Measurements from ENCODE around the gene WDR91.
"Not testable (repeated sequence)": the region's sequence is repeated elsewhere in the genome, so short reads cannot be mapped to it uniquely, and the experiment has no call there.

The WDR91 gene

GRCh38 chr7:135233570-135233969, 22.2 kb upstream of the WDR91 start, which contains the start of gene STRA8:
Gene STRA8, plus strand, starts transcription at chr7:135233838. Its CDS starts 6,687 bp downstream, at chr7:135240525.
- no peak for DNase-seq (ENCODE audit: low read depth)

GRCh38 chr7:135232720-135233119, 21.4 kb upstream of the WDR91 start:
- DNase-seq (ENCODE audit: low read depth) = no peak

- no peak for DNase-seq (ENCODE audit: low read depth)
Measured at GRCh38 chr7:135232087-135232486, 20.8 kb upstream of the WDR91 start.

GRCh38 chr7:135231686-135232085, 20.4 kb upstream of the WDR91 start:
- DNase-seq (ENCODE audit: low read depth) = no peak

GRCh38 chr7:135224027-135224426, 12.7 kb upstream of the WDR91 start:
- DNase-seq (ENCODE audit: low read depth) = no peak

- no peak for DNase-seq (ENCODE audit: low read depth)
Measured at GRCh38 chr7:135217645-135218509, 6.6 kb upstream of the WDR91 start.

- DNase-seq (ENCODE audit: low read depth) = no peak
Measured at GRCh38 chr7:135215698-135216097, 4.4 kb upstream of the WDR91 start.

GRCh38 chr7:135215180-135215579, 3.9 kb upstream of the WDR91 start:
- no peak for DNase-seq (ENCODE audit: low read depth)

- DNase-seq (ENCODE audit: low read depth) = no peak
Measured at GRCh38 chr7:135213831-135214230, 2.5 kb upstream of the WDR91 start.

- DNase-seq (ENCODE audit: low read depth) = not testable (repeated sequence)
Measured at GRCh38 chr7:135211946-135212685, 790 bp upstream of the WDR91 start.

- no peak for DNase-seq (ENCODE audit: low read depth)
Measured at GRCh38 chr7:135210888-135211178, 493 bp downstream of the WDR91 start.

GRCh38 chr7:135209225-135209834, 2.0 kb downstream of the WDR91 start:
- no peak for DNase-seq (ENCODE audit: low read depth)

- DNase-seq (ENCODE audit: low read depth) = no peak
Measured at GRCh38 chr7:135208102-135208793, 3.1 kb downstream of the WDR91 start.

- DNase-seq (ENCODE audit: low read depth) = no peak
Measured at GRCh38 chr7:135207406-135208101, 3.8 kb downstream of the WDR91 start.

GRCh38 chr7:135206941-135207391, 4.4 kb downstream of the WDR91 start:
- DNase-seq (ENCODE audit: low read depth) = no peak

- DNase-seq (ENCODE audit: low read depth) = no peak
Measured at GRCh38 chr7:135205850-135206249, 5.5 kb downstream of the WDR91 start.

- DNase-seq (ENCODE audit: low read depth) = no peak
Measured at GRCh38 chr7:135204876-135205275, 6.5 kb downstream of the WDR91 start.

GRCh38 chr7:135204341-135204749, 7.0 kb downstream of the WDR91 start:
- no peak for DNase-seq (ENCODE audit: low read depth)

GRCh38 chr7:135201350-135201749, 10.0 kb downstream of the WDR91 start:
- DNase-seq (ENCODE audit: low read depth) = no peak

- no peak for DNase-seq (ENCODE audit: low read depth)
Measured at GRCh38 chr7:135200821-135201331, 10.4 kb downstream of the WDR91 start.

- DNase-seq (ENCODE audit: low read depth) = no peak
Measured at GRCh38 chr7:135199439-135199838, 11.9 kb downstream of the WDR91 start.
